H1 (cell line): ENCODE data around the gene NRXN3. TPM values are rescaled to one million over a fixed set of nuclear protein-coding genes. Genes with fewer than 3 reads are reported as not detected.

Source experiments
- CTCF ChIA-PET: fragments of 300-600 bp; sonication (Branson Sonifier 250); formaldehyde crosslinking; loops from one replicate; lab custom pipeline; 2021; ENCODE audit not compliant: partially characterized antibody; lab: Charles Lee
- POLR2A ChIA-PET: fragments of 300-600 bp; sonication (Branson Sonifier 250); formaldehyde crosslinking; loops from one replicate; lab custom pipeline; 2021; ENCODE audit warnings: inconsistent platforms; ENCODE audit not compliant: partially characterized antibody; lab: Charles Lee
- DNase-seq, 2 experiments: peaks; one replicate each; pipeline versions ENCODE4 v3.0.0 to v3.0.0-alpha.2; 2010 to 2022; ENCODE audit warnings: low spot score in 2 of 2, low read depth in 1 of 2, mixed read lengths in 1 of 2
- FAIRE-seq: peaks from 2 replicates; lab custom pipeline; 2011; peaks lifted over from hg19 to GRCh38; lab: Jason Lieb, UNC
- H2AFZ ChIP-seq: 2 replicates; pipeline ENCODE4 v1.8.1; 2012; ENCODE audit warnings: low read length, inconsistent platforms
- H2AK5ac ChIP-seq: 2 replicates; pipeline ENCODE4 v1.6.1; 2013; ENCODE audit warnings: low read depth, low read length
- H2BK120ac ChIP-seq: replicated peaks from 2 replicates; pipeline ENCODE3; 2013; ENCODE audit warnings: low read depth, low read length, inconsistent platforms
- H2BK12ac ChIP-seq: 2 replicates; pipeline ENCODE4 v1.6.1; 2013; ENCODE audit warnings: low read depth, low read length
- H2BK15ac ChIP-seq: 2 replicates; pipeline ENCODE4 v1.6.1; 2013; ENCODE audit warnings: low read length
- H2BK20ac ChIP-seq: 2 replicates; pipeline ENCODE4 v1.6.1; 2013; ENCODE audit warnings: low read length
- H2BK5ac ChIP-seq: 2 replicates; pipeline ENCODE4 v1.6.1; 2013; ENCODE audit warnings: low read depth, low read length
- H3K14ac ChIP-seq: 2 replicates; pipeline ENCODE4 v1.6.1; 2013; ENCODE audit warnings: inconsistent platforms; ENCODE audit not compliant: insufficient read length
- H3K18ac ChIP-seq: 2 replicates; pipeline ENCODE4 v1.6.1; 2013; ENCODE audit warnings: low read length; ENCODE audit errors: extremely low read depth
- H3K23ac ChIP-seq: 2 replicates; pipeline ENCODE4 v1.6.1; 2013; ENCODE audit warnings: inconsistent platforms; ENCODE audit not compliant: insufficient read length
- H3K23me2 ChIP-seq: 2 replicates; pipeline ENCODE4 v1.6.1; 2013; ENCODE audit warnings: low read depth, low read length
- H3K27ac ChIP-seq: 2 replicates; pipeline ENCODE4 v1.6.1; 2011; ENCODE audit warnings: low read depth, low read length, inconsistent platforms
- H3K27me3 ChIP-seq, 4 experiments: replicated peaks in 1 of 4; 1 replicate in 1 of 4; 2 replicates in 3 of 4; pipeline versions ENCODE4 v1.6.1 to v1.8.1; 2011 to 2013; ENCODE audit warnings: low read length in 3 of 4, mild to moderate bottlenecking in 3 of 4, inconsistent platforms in 2 of 4, mixed read lengths in 2 of 4, moderate library complexity in 1 of 4; ENCODE audit not compliant: control insufficient read depth in 3 of 4, insufficient read depth in 3 of 4; ENCODE audit errors: extremely low read depth in 1 of 4
- H3K36me3 ChIP-seq, 4 experiments: 2 replicates each; pipeline versions ENCODE4 v1.6.1 to v1.8.1; 2011 to 2013; ENCODE audit warnings: mild to moderate bottlenecking in 4 of 4, low read length in 3 of 4, moderate library complexity in 2 of 4, control low read depth in 1 of 4, inconsistent platforms in 1 of 4; ENCODE audit not compliant: insufficient read depth in 4 of 4, control insufficient read depth in 2 of 4
- H3K4ac ChIP-seq: replicated peaks from 2 replicates; pipeline ENCODE3; 2013; ENCODE audit warnings: low read length, low read depth, mixed read lengths, inconsistent platforms; ENCODE audit not compliant: insufficient read length
- H3K4me1 ChIP-seq, 4 experiments: replicated peaks in 1 of 4; 1 replicate in 1 of 4; 2 replicates in 3 of 4; pipeline versions ENCODE4 v1.6.1 to v1.8.1; 2011 to 2013; ENCODE audit warnings: low read length in 3 of 4, inconsistent platforms in 2 of 4, mixed read lengths in 1 of 4; ENCODE audit not compliant: insufficient read depth in 4 of 4, control insufficient read depth in 3 of 4
- H3K4me2 ChIP-seq, 2 experiments: 2 replicates each; pipeline versions ENCODE4 v1.6.1 to v1.8.1; 2011 to 2013; ENCODE audit warnings: low read depth in 2 of 2, low read length in 2 of 2, control low read depth in 1 of 2, inconsistent platforms in 1 of 2, mild to moderate bottlenecking in 1 of 2; ENCODE audit not compliant: insufficient read depth in 1 of 2
- H3K4me3 ChIP-seq, 4 experiments: fragments of 200-600, 300-600 bp in 1 of 4; sonication (generic), shearing (Covaris generic), sonication (Bioruptor Twin) in 1 of 4; 2 replicates each; pipeline versions ENCODE4 v1.5.1 to v1.8.1; 2011 to 2016; ENCODE audit warnings: low read length in 4 of 4, low read depth in 3 of 4, control low read depth in 2 of 4, inconsistent platforms in 2 of 4, mild to moderate bottlenecking in 2 of 4, mixed read lengths in 1 of 4, moderate library complexity in 1 of 4; ENCODE audit not compliant: insufficient read depth in 2 of 4; ENCODE audit errors: extremely low read depth in 1 of 4
- H3K56ac ChIP-seq: replicated peaks from 2 replicates; pipeline ENCODE3; 2013; ENCODE audit warnings: low read depth, mild to moderate bottlenecking, mixed read lengths, low read length, inconsistent platforms; ENCODE audit not compliant: insufficient read length
- H3K79me1 ChIP-seq: 2 replicates; pipeline ENCODE4 v1.6.1; 2013; ENCODE audit warnings: low read depth, low read length, control low read depth
- H3K79me2 ChIP-seq, 2 experiments: 2 replicates each; pipeline versions ENCODE4 v1.6.1 to v1.8.1; 2012 to 2013; ENCODE audit warnings: low read length in 2 of 2, mild to moderate bottlenecking in 2 of 2, inconsistent platforms in 1 of 2; ENCODE audit not compliant: insufficient read depth in 2 of 2, control insufficient read depth in 1 of 2
- H3K9ac ChIP-seq, 4 experiments: replicated peaks in 1 of 4; 1 replicate in 1 of 4; 2 replicates in 3 of 4; pipeline versions ENCODE4 v1.6.1 to v1.8.1; 2011 to 2013; ENCODE audit warnings: low read depth in 3 of 4, low read length in 3 of 4, control low read depth in 2 of 4, mild to moderate bottlenecking in 2 of 4, moderate library complexity in 2 of 4, inconsistent platforms in 1 of 4; ENCODE audit errors: extremely low read depth in 1 of 4
- H3K9me3 ChIP-seq, 2 experiments: 2 replicates each; pipeline versions ENCODE4 v1.6.1 to v1.8.1; 2012 to 2013; ENCODE audit warnings: mild to moderate bottlenecking in 2 of 2, moderate library complexity in 2 of 2, control low read depth in 1 of 2, inconsistent platforms in 1 of 2, low read depth in 1 of 2, low read length in 1 of 2, mixed read lengths in 1 of 2; ENCODE audit not compliant: insufficient read depth in 2 of 2
- H4K20me1 ChIP-seq, 2 experiments: replicated peaks in 1 of 2; 2 replicates each; pipeline versions ENCODE3 to v1.8.1; 2011 to 2013; ENCODE audit warnings: inconsistent platforms in 2 of 2, low read length in 2 of 2, mild to moderate bottlenecking in 1 of 2; ENCODE audit not compliant: insufficient read depth in 2 of 2, control insufficient read depth in 1 of 2
- H4K5ac ChIP-seq: 2 replicates; pipeline ENCODE4 v1.6.1; 2013; ENCODE audit warnings: low read length, low read depth, mixed read lengths, inconsistent platforms; ENCODE audit not compliant: insufficient read length
- H4K8ac ChIP-seq: 2 replicates; pipeline ENCODE4 v1.8.0; 2013; ENCODE audit warnings: mild to moderate bottlenecking, moderate library complexity, low read length, inconsistent platforms; ENCODE audit not compliant: insufficient read depth; ENCODE audit errors: extremely low read depth
- H4K91ac ChIP-seq: replicated peaks from 2 replicates; pipeline ENCODE3; 2013; ENCODE audit warnings: low read length, mixed read lengths, inconsistent platforms; ENCODE audit not compliant: insufficient read length
- CBX5 ChIP-seq: fragments of 300-800, 300-1000 bp; sonication (generic); IDR thresholded peaks from 2 replicates; pipeline ENCODE4 v1.7.1; 2016; ENCODE audit warnings: antibody characterized with exemption, low read length, low read depth
- JUND ChIP-seq: IDR thresholded peaks from 2 replicates; pipeline ENCODE4 v1.6.1; 2011; ENCODE audit warnings: mild to moderate bottlenecking, improper control_type of control experiment, low read length
- KDM5A ChIP-seq: fragments of 200-600 bp; IDR thresholded peaks from 2 replicates; pipeline ENCODE4 v1.7.1; 2012; ENCODE audit warnings: mild to moderate bottlenecking, low read length, inconsistent platforms, mixed read lengths
- RAD21 ChIP-seq, 2 experiments: IDR thresholded peaks in 1 of 2; conservative IDR thresholded peaks in 1 of 2; 2 replicates each; pipeline ENCODE4 v1.6.1; 2011; ENCODE audit warnings: low read depth in 2 of 2, low read length in 2 of 2, improper control_type of control experiment in 1 of 2, inconsistent platforms in 1 of 2, mild to moderate bottlenecking in 1 of 2, moderate library complexity in 1 of 2
- RFX5 ChIP-seq: IDR thresholded peaks from 2 replicates; pipeline ENCODE4 v1.6.1; 2011; ENCODE audit warnings: low read depth, low read length, improper control_type of control experiment, borderline replicate concordance
- RNF2 ChIP-seq: fragments of 200-900, 300-1000 bp; sonication (generic); IDR thresholded peaks from 2 replicates; pipeline ENCODE4 v1.7.1; 2016; ENCODE audit warnings: borderline replicate concordance, low read depth, mild to moderate bottlenecking, antibody characterized with exemption, low read length; ENCODE audit not compliant: poor library complexity, severe bottlenecking; ENCODE audit errors: missing control alignments
- SRF ChIP-seq: IDR thresholded peaks from 2 replicates; pipeline ENCODE4 v1.6.1; 2011; ENCODE audit warnings: mild to moderate bottlenecking, low read depth, low read length, moderate library complexity
- WGBS, 2 experiments: shearing (Covaris generic) in 1 of 2; methylation state at CpG; one replicate each; pipeline versions ENCODE4 v1.1.6 to v1.1.7; 2013 to 2015; ENCODE audit warnings: low lambda C conversion rate in 2 of 2, mixed read lengths in 2 of 2, inconsistent platforms in 1 of 2, low coverage in 1 of 2, missing lambda C conversion rate in 1 of 2; ENCODE audit not compliant: insufficient replicate concordance in 2 of 2, insufficient coverage in 1 of 2, insufficient read length in 1 of 2; ENCODE audit errors: extremely low coverage in 1 of 2, missing lambda C conversion rate in 1 of 2; 5-methylcytosine and 5-hydroxymethylcytosine counted together
- polyA plus RNA-seq, 7 experiments: library from polyadenylated mRNA; depleted of rRNA in 3 of 7; stranded (reverse) in 5 of 7; unstranded in 2 of 7; fragments of >200 nt in 5 of 7; fragments of 200-250 nt in 2 of 7; gene quantifications; 1 replicate in 5 of 7; 2 replicates in 1 of 7; 4 replicates in 1 of 7; pipeline versions ENCODE4 v1.2.1 to v1.2.3, GENCODE V29; 2011 to 2013; ENCODE audit warnings: missing spikeins in 2 of 7, mixed read lengths in 2 of 7
- total RNA-seq: library from RNA; stranded (reverse); fragmentation: NEBNext Ultra II Directional; extraction: Animal tissue kit (Norgen Biotek cat#: 25700); gene quantifications from 2 replicates; pipeline ENCODE4 v1.2.1, GENCODE V29; 2021

NRXN3 gene
- total and polyA plus RNA-seq, 2 of the 8 experiments (the other 6 are each of a cell fraction or from before 2014, with no cell fraction given): 2.6 to 4.1 TPM

DNA sequence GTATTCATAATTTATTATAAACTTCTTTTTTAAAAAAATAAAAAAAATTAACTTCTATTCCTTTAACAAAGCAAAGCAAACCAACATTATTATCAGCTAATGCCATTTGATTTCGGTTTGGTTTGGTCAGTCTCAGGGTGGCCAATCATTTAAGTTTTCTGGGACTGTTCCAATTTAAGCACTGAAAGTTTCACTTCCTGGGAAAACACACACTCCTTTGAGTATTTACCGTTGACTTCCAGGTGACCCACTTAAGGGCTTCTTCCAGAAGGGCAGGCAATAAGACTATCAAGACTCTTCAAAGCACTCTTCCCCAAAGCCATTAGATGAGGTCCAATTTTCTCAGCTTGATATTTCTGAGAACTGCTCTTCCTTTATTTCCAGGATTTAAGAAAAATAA lies 1187.1 kb downstream of the NRXN3 start:
- no peak overlapping the region for H3K14ac ChIP-seq
- no peak overlapping the region for H2BK12ac ChIP-seq
- no peaks in the 10 kb centered on the region for H3K9me3 ChIP-seq
- H3K56ac ChIP-seq: no peak overlapping the region
- no peak overlapping the region for H3K4me3 ChIP-seq
- ChIA-PET CTCF (interaction anchor here (1.6 kb wide), 1 partner anchor 10 kb away, joined by 3 read pairs; no protein-coding TSS in a partner anchor), POLR2A (no interaction called here)
- H2BK5ac ChIP-seq: no peak overlapping the region
- H3K36me3 ChIP-seq: no peaks in the 10 kb centered on the region
- H3K27me3 ChIP-seq: no peaks in the 10 kb centered on the region
- H2BK120ac ChIP-seq: no peak overlapping the region
- H3K27ac ChIP-seq: no peak overlapping the region
- H3K18ac ChIP-seq: no peak overlapping the region
- no peak overlapping the region for H2BK15ac ChIP-seq
- H3K23me2 ChIP-seq: no peaks in the 10 kb centered on the region; the same call in 1 of the 2 replicates
- no peak for DNase-seq
- no peak overlapping the region for H2AFZ ChIP-seq
- H4K20me1 ChIP-seq: no peaks in the 10 kb centered on the region
- H2BK20ac ChIP-seq: no peak overlapping the region
- 94% methylated on average over 2 of the region's 2 CpGs; no CpG with 5 or more reads in 1 of the 2 experiments for WGBS, 2 experiments
- no peak overlapping the region for H2AK5ac ChIP-seq
- H3K23ac ChIP-seq: no peak overlapping the region
- H3K4me1 ChIP-seq: peaks cover 0 to 6% (median 2%) of the 10 kb centered on the region in 4 experiments; a peak in 5 of 7 replicates
- H4K8ac ChIP-seq: no peak overlapping the region
- H3K4ac ChIP-seq: no peak overlapping the region
- no peak overlapping the region for H3K9ac ChIP-seq
- FAIRE-seq: no peak
- no peaks in the 10 kb centered on the region for H3K79me1 ChIP-seq
- H3K4me2 ChIP-seq: no peak overlapping the region
- no peak overlapping the region for H4K91ac ChIP-seq
- H3K79me2 ChIP-seq: no peaks in the 10 kb centered on the region
- H4K5ac ChIP-seq: no peak overlapping the region
- TF ChIP-seq RFX5 (no peak), RAD21 (IDR thresholded peaks at IDR 0.05 in 1 of 2, conservative IDR thresholded peaks at IDR 0.05 in 1 of 2; ENCODE audit: low read depth in 2 of 2, low read length in 2 of 2) (no peak), RNF2 (no peak), JUND (no peak), KDM5A (no peak), CBX5 (no peak), SRF (no peak)
